HT-29 (cell line): ENCODE results near the gene RAB28. TPM values are rescaled to one million over a fixed set of nuclear protein-coding genes. Genes with fewer than 3 reads are reported as not detected.

Experiments used
- DNase-seq: peaks from one replicate; pipeline ENCODE4 v3.0.0-alpha.2; 2015; ENCODE audit warnings: low spot score
- total RNA-seq: library from RNA; depleted of rRNA; stranded (reverse); fragments of >200 nt; shearing (Covaris generic); gene quantifications from 2 replicates; pipeline ENCODE4 v1.2.3, GENCODE V29; 2014; rRNA removed

Gene RAB28
- 6.4 and 6.7 TPM in 2 replicates for total RNA-seq

DNA sequence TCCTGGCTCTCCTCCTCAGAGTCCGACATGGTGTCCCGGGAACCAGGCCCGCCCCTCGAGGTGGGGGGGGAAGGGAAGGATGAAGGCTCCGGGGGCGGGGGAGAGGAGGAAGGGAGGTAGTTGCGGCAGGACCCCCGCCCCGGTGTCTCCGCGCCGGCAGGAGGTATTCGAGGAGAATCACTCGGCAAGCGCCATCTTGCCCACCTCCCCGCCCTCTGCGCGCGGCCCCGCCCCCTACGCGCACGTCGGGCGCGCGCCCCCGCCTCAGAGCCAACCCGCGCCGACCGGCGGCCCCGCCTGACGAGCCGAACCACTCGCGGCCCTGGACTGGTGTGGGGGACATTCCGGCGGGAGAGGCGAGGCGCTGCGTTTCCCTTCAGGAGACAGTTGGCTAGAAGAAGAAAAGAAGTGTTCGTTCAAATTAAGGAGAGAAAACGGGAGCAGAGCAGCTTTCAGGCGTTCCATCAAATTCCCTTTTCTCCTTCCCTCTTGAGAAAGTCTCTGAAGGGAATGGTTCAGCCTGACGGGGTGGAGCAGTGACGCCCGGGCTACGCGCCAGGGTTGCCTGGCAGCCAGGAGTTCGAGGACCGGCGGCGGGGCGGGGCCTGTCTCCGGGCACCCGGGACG lies at the start of gene RAB28:
RAB28 (minus strand) TSS at position 219 of the 627 bp plus-strand sequence.
- DNase-seq = peak; percentile 95

- DNase-seq = no peak
Measured at GRCh38 chr4:13531625-13531998, 47.5 kb upstream of the RAB28 start.

GRCh38 chr4:13530823-13531624 lies 46.9 kb upstream of the RAB28 start:
- DNase-seq = no peak

DNA sequence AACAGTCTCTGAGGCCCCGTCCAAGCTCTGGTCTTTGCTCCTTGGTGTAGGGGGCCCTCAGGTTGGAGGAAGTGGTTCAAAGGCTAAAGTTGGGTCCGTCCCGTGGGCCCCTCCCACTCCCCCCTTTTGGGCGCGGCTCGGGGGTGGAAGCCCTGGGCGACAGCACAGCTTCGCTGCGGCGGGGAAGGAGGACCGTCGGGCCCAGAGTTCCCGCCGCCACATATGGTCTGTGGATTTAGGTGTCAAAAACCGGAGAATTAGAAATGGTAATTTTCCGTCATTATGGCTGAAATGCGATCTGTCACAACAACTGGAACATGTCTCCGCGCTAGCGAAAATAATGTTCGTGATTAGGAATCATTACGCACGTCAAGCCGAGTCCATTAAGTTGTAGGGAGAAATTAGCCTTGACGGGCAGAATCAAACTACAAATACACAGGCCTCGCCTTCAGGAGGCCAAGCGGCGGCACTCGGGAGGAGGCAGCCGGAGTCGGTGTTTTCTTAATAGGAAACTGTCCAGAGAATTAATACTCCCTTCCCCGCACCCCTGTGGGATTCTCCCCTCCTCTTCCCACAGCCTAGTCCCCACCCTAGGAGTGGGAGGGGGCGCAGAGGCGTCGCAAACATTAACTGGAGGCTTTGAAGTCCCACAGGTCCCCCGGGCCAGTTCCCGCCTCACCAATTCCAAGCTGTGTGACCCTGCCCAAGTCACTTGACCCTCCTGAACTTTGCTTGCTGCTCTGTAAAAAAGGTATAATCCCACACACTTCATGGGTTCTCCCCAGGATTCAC lies 45.2 kb upstream of the RAB28 start:
- DNase-seq = no peak

DNA sequence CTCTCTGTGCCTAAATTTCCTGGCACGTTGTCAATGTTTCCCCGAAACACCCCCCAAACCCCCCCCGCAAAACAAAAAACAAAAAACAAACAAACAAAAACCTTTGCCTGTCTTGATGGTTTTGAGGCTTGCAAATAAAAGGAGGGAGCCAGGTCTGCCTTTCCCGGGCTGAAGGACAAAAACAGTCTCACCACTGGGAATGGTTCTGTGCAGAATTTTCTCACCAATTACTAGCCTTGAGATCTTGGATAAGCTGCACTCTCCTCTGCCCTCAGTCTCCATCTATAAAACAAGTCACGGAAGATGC lies 44.6 kb upstream of the RAB28 start:
- DNase-seq = no peak

GRCh38 chr4:13527981-13528820 lies 44.1 kb upstream of the RAB28 start:
- DNase-seq = no peak

DNA sequence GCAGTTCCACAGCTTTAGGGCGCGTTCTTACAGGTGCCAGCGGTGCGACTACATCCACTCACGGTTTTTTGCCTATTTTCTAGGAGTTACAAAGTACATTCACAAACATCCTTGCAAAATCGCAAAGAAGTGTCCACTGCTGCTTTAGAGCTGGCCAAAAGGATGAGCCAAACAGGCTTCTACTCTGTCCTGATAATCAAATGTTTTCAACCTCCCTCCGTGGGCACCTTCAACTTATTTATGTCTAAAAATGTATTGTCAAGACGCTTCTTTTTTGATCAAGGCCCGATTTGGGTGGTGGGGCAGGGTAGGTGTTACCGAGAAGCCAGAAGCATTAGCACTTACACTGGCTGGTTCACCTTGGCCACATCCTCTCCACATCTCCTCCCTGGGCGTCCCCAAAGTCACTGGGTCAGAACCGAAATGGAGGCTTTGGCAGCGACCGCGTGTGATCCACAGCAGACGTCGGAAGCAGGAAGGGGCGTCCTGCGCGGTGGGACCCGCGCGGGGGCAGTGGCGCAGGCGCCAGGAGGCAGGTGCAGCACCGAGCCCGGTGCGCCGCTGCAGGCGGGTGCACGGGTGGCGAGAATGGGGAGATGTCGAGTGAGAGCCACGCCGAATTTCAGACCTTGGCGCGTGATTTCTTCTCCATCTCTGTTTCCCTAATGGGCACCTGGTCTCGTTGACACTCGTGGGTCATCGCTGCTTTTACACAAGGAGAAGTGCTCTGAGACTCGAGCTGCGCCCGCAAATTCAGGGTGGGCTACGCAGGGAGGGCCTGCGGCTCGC lies 43.2 kb upstream of the RAB28 start:
- DNase-seq = no peak

DNA sequence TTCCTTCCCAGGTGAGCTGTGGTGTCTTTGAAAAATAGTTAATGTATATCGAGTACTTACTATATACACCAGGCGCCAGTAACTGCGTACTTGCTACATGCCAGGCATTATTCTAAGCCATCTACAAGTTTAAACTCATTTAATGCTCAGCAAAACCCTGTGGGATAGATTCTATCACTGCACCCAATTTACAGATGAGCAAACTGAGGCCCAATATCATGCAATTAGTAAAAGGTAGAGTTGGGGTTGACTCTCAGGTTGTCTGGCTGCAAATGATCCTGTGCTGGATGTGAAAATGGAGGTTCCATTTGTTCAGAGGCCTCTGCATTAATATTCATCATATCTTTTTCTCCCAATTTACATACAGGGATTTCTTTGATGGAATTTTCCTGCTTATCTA lies 42.5 kb upstream of the RAB28 start:
- no peak for DNase-seq

- DNase-seq = no peak
Measured at GRCh38 chr4:13525606-13526281, 41.6 kb upstream of the RAB28 start.

GRCh38 chr4:13524504-13525243 lies 40.5 kb upstream of the RAB28 start:
- DNase-seq = no peak

- no peak for DNase-seq
Measured at GRCh38 chr4:13523591-13524503, 39.7 kb upstream of the RAB28 start.

DNA sequence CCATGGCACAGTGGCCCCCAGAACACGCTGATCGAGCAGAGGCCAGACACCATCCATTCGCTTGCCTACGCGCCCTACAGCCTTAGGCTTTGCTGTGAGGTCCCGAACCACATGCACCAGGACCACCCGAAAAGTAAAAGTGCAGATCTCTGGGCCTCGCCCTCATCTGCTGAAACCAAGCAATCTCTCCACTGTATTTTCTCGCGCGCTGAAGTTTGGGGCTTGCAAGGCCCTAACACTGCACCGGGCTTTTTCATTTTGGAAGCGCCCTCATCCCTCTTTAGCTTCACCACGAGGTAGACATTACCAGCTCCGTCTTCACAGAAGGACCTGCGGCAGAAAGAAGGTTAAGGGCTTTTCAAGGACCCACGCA lies 39.0 kb upstream of the RAB28 start:
- no peak for DNase-seq

DNA sequence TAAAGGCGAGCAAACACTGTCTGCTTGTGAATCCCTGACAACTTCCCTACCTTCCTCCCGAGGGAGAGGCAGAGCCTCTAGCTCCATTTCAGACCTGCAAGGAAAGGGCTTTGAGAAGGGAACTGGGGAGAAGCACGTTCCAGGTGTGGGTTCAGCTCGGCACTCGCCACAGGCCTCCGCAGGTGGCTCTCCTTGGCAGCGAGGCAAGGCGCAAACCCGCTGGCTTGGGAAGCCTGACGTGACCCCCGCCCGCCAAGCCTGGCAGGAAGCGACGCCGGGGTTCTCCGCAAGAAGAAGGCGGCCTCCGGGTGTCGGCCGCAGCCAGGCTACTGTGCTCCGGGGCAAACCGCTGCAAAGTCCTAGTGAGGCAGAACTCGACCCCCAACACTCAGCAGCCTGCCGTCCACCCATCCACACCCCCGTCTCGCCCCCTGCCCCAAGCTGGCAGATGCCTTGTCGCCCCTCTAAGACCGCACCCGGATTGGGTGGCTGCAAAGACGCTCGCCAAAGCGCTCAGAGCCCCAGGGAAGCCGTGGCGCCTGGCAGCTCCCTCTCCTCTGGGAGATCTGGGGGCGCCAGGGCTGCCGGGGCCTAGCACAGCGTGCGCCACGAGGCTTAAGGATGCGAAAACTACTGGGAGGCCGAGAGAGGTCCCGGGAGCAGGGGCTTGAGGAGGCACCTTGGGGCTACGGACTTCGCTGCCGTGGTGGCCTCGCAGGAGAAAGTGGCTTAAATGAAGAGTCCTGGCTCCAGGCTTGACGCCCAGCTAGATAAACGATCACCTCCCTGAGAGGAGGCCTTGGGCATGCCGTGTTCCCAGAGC lies 38.4 kb upstream of the RAB28 start:
- no peak for DNase-seq

DNA sequence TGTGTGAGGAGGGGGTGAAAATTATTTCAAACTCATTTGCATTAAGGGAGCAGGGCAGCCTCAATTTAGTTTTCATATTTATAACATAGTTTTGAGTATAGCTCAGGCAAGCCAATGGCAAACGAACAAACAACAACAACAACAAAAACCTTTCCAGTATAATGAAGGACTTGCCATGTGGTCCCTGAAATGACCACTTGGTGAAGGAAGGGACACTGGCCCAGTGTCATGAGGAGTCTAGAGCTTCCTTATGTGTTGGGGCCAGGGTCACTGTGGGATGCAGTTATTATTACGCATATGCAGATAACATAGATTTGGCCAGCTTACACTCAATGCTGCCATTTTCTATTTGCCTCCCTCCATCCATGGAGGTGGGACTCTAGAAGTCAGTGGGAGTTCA lies 36.9 kb upstream of the RAB28 start:
- no peak for DNase-seq

DNA sequence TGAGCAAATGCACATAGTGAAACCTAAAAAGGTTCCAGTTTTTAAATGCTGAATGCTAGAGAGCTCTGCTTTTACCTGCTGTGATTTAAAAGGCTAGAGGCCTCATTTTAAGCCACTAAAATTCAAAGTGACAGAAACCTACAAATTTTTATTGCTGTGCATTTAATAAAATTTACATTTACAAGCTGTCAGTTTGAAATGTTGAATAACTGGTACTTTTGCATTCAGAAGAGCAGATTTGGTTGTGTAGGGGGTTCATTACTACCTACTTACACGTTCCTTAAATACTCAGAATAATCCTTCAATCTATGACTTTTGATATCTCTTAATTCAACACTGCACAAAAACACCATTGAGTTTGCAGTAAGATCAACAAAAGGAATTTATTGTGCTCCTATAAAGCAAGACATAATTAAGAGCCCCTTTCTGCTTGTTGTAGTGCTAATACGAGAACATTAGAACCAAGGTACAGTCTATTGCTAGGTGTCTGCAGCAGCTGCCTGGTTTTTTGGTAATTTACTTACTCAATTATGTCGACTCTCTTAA lies 32.2 kb upstream of the RAB28 start:
- no peak for DNase-seq

- DNase-seq = no peak
Measured at GRCh38 chr4:13515268-13515667, 31.1 kb upstream of the RAB28 start.

DNA sequence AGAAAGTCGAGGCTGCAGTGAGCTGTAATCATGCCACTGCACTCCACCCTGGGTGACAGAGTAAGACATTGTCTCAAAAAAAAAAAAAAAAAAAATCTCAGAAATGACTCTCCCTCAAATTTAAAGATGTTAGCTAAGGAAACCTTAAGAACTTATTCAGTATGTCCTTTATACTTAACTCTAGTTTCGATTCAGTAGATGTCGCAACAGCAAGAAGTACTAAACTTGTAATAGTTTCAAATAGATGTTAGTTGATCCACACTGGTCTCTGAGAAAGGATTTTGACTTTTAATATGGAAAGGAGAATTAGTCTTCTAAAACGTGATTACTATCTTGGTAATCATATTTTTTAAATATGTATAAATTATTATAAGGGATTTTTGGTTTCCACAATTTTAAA lies 30.6 kb upstream of the RAB28 start:
- DNase-seq = no peak
